DND-41 (cell line): ENCODE results near the gene RCAN1.

Experiments used
- EZH2 ChIP-seq: IDR thresholded peaks from 3 replicates; pipeline ENCODE4 v1.6.1; 2012; ENCODE audit warnings: borderline replicate concordance, low read depth, mild to moderate bottlenecking, moderate library complexity, low read length, inconsistent platforms; ENCODE audit not compliant: severe bottlenecking
- TF ChIP-seq, protein P1 (sequence below): IDR thresholded peaks from 2 replicates; pipeline ENCODE4 v1.5.1; 2012; ENCODE audit warnings: borderline replicate concordance, low read length, moderate library complexity, mild to moderate bottlenecking; ENCODE audit not compliant: poor library complexity, severe bottlenecking; ENCODE audit errors: extremely low read depth

DNA sequence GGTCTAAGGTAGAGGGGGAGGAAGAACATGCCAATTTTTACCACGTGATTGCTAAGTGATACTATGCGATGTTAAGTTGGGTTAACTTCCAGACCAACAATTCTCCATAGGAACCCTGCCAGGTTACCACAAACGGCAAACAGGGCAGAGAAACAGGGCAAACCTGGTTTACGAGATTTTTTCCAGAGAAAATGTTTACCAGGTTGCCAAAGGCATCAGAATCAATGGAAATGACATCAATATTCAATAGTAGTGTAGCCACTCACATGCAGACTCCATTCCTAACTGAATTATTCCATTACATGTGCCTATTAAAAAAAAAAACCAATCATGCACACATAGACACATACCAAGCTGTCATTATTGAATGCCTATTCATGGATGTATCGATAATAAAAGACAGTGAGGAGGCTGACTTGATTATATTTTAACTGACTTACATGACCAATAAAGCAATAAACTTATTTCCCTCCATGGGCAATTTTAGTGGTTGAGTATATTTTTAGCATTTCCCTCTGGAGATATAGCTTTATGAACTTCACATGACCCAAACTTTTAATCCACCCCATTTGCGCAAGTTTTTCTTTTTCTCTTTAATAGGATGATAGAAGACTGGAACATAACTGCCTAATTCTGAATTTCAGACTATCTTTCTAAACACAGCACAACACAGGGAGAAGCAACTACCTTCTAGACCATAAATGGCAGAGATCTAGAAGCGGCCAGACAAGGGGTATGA lies 62.4 kb downstream of the RCAN1 start:
- TF ChIP-seq, protein P1, sequence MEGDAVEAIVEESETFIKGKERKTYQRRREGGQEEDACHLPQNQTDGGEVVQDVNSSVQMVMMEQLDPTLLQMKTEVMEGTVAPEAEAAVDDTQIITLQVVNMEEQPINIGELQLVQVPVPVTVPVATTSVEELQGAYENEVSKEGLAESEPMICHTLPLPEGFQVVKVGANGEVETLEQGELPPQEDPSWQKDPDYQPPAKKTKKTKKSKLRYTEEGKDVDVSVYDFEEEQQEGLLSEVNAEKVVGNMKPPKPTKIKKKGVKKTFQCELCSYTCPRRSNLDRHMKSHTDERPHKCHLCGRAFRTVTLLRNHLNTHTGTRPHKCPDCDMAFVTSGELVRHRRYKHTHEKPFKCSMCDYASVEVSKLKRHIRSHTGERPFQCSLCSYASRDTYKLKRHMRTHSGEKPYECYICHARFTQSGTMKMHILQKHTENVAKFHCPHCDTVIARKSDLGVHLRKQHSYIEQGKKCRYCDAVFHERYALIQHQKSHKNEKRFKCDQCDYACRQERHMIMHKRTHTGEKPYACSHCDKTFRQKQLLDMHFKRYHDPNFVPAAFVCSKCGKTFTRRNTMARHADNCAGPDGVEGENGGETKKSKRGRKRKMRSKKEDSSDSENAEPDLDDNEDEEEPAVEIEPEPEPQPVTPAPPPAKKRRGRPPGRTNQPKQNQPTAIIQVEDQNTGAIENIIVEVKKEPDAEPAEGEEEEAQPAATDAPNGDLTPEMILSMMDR = no peak
- TF ChIP-seq EZH2 = no peak
